NCI-H2196 treated with DMSO at 0.1 percent for 48 hours (cell line): ENCODE results near the gene FAF1.

Source experiments
- DNase-seq: peaks from one replicate; lab custom pipeline; 2025; ENCODE audit not compliant: unreplicated experiment; lab: John Stamatoyannopoulos, UW

FAF1 gene

GRCh38 chr1:50508040-50508586 lies 452.0 kb downstream of the FAF1 start:
- DNase-seq = no peak

GRCh38 chr1:50505427-50505826 lies 454.6 kb downstream of the FAF1 start:
- DNase-seq = no peak

DNA sequence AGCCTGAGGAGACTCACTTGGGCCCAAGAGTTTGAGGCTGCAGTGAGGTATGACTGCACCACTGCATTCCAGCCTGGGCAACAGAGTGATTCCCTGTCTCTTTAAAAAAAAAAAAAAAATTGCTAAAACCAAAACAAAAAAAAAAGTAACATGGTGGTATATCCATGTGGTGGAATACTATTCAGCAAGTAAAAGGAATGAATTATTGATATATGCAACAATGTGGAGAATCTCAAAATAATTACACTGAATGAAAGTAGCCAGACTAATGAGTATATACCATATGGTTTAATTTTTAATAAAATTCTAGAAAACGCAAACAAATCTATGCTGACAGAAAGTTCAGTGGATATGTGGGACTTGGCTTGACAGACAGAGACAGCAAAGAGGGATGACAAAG lies 456.6 kb downstream of the FAF1 start:
- no peak for DNase-seq

DNA sequence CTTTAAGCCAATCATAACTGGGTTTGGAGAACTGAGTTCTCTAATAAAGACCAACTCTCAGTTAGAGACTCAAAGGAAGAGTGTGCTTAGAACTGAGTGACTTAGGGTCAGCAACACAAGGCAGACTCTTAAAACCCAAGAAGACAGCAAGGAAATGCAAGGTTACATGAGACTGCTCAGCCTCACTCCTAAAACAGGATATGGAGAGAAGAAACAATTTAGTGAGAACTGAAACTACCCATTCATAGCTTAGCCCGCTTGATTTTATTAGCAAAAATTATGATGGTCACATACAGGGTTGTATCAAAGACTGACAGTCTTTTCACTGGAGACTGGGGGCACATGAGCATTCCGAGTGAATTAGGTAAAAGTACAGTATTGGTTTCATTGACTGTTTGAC lies 457.9 kb downstream of the FAF1 start:
- no peak for DNase-seq

DNA sequence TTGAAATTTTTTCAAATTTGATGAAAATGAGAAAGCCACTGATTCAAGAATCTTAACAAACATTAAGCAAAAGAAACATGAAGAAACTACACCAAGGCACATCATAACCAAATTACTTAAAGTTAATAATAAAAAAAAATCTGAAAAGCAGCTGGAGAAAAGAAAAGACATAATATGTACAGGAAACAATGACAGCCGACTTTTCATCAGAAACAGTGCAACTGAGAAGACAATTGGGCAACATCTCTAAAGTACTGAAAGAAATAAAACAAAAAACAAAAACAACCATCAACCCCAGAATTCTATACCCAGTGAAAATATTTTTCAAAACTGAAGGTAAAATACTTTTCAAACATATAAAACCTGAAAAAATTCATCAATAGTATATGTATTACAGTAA lies 463.1 kb downstream of the FAF1 start:
- no peak for DNase-seq

DNA sequence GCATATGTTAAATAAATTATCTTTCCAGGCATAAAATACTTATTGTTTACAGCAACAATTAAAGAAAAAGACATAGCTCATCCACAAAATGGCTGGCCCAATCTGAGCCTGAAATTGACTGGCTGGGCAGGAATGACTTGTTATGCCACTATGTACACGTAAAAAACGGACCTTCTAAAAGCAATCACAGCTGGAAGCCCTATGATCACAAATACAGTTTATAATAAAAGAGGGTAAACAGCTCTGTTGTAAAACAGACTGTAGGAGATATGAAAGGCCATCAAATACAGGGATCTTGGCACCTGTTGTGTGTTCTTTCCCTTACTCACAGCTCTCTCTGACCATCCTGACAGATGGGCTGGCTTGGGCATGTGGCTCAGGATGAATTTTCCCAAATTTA lies 466.4 kb downstream of the FAF1 start:
- no peak for DNase-seq

GRCh38 chr1:50492142-50492541 lies 467.9 kb downstream of the FAF1 start:
- no peak for DNase-seq

DNA sequence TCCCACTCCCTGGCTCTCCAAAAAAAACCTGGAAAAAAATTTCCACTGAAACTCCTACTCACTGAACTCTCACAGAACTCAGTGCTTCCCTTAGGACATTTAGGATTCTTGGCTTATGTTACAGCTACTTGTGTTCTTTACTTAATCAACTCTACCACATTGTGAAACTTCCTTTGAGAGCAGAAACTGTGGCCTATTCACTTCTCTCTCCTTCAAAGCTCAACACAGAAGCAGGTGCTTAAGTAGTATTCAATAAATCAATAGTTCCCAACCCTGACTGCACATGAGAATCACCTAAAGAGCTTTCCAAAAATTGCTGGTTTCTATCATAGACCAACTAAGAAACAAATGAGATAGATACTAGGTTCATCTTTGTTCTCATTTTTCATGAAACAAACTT lies 468.9 kb downstream of the FAF1 start:
- DNase-seq = no peak

- DNase-seq = no peak
Measured at GRCh38 chr1:50490640-50491039, 469.4 kb downstream of the FAF1 start.

- no peak for DNase-seq
Measured at GRCh38 chr1:50488876-50489275, 471.2 kb downstream of the FAF1 start.

DNA sequence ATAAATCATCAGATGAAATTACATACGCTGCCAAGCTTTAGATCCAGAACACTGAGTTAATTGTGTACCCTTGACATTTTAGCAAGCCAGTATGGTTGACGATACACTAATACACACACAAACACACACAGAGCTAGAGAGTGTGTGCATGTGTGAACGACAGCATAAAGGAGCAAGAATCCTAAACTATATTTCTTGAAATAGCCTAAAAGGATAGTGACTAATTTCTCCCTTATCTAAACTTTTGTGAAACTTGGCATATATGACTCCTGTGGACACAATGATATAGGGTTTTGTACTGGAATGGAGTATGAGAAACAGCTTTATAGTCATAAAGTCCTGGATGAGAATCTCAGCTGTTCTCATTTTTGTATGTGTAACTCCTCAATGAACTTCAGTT lies 471.7 kb downstream of the FAF1 start:
- no peak for DNase-seq

- DNase-seq = no peak
Measured at GRCh38 chr1:50487725-50488124, 472.3 kb downstream of the FAF1 start.

GRCh38 chr1:50481142-50481736 lies 478.8 kb downstream of the FAF1 start:
- no peak for DNase-seq

GRCh38 chr1:50476800-50477199 lies 483.3 kb downstream of the FAF1 start:
- no peak for DNase-seq

DNA sequence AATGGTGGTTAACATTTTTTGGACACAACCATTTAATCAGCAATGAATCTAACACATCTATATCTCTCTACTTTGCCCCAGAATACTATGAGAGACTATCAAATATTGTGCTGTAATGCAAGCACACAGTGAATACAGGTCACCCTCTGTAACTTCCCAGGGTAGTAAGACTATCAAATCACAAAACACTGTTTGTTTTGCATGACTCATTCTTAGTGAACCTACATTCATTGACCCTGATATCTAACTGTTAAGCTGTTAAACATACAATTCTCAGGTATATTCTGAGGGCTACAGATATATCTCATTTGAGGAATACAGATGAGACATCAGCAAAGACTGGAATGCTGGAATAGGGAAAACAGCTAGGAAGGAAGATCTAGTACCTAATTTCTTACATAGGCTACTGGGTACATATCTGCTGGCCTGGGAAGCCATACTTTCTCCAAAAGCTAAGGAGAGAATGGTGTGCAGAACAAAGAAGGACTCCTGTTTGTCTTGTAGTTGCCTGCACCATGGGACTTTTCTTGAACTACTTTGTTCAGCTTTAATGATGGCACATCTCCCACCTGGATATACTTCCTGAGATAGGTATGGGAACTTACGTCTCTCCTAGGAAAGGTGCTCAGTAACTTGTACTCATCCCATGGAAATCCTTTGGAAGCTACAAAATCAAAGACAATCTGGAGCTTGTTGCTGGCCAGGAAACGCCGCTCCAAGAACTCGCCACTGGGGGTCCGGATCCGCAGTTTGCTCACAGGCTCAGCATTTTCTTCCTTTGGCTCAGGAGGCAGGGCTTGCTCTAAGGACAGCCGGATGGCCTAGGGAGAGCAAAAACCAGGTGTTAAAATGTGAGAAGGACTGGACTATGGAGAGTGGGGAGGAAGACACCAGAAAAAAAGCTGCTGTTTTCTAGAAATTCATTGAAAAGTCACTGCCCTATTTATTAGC lies 484.9 kb downstream of the FAF1 start:
- peak; percentile 62 for DNase-seq

DNA sequence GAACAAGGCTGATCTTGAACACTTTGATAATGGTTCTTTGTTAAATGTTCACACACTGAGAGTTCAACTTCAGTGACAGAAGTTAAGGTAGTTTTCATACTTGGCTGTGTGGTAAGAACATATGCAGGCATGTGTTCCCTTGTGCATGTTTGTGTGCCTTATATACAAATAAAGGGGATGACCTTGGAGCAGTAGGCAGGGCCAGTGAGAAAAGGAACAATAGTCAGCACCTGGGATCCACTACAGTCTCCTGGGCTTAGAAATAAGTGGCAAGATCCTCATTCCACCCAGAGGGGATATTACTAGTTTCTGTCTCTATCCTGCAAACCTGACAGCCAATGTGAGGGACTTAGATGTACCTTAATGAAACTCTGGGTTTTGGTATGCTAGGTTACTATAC lies 486.6 kb downstream of the FAF1 start:
- no peak for DNase-seq

DNA sequence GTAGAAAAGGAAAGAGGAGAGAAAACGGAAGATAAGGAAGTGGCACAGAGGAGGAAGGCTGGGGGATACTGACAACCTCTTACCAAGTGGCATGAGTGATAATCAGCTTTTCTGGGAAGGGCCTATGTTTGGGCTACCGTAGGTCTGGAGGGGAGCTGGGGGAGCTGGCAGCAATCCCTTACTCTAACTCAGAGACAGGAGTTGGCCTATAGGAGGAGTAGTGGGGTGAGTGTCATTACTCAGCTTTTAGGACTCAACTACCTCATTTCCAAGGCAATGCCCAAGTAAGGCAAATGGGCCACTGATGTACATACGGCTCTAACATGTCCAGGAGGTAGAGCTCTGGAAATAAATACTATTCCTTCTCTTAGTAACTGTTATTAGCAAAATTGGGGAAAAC lies 488.1 kb downstream of the FAF1 start:
- DNase-seq = no peak

GRCh38 chr1:50462964-50463363 lies 497.1 kb downstream of the FAF1 start:
- DNase-seq = no peak

- DNase-seq = no peak
Measured at GRCh38 chr1:50458507-50458906, 501.6 kb downstream of the FAF1 start.

DNA sequence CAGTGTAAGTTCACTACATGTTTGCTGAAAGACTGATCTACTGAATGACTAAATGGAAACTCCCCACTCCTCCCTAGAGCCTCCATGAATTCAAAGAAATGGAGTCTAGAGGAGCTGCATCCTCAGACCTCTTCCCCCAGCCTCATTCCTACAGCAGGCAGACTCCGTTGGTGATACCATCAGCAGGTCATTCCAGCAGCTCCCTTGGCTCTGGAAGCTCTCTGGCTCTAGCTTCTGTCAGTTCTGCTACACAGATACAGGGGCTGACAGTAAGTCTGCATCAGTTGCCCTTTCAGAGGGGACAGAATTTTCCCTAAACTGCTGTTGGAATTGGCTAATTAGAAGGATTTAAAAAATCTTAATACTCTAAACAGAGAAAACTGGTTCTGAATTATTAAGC lies 505.2 kb downstream of the FAF1 start:
- DNase-seq = no peak

GRCh38 chr1:50453266-50453665 lies 506.8 kb downstream of the FAF1 start:
- no peak for DNase-seq

- DNase-seq = no peak
Measured at GRCh38 chr1:50452700-50453099, 507.4 kb downstream of the FAF1 start.
